Omental fat pad (tissue), 4 donors: Measurements from ENCODE around the gene BAZ1B. TPM values are rescaled to one million over a fixed set of nuclear protein-coding genes. Genes with fewer than 3 reads are reported as not detected.
"Not testable (repeated sequence)": the region's sequence is repeated elsewhere in the genome, so short reads cannot be mapped to it uniquely, and the experiment has no call there.

Experiments
- ATAC-seq: fragments of 150-250 bp; one replicate; pipeline ENCODE4 v1.9.1; 2016; ENCODE audit warnings: mild to moderate bottlenecking, moderate library complexity; ENCODE audit not compliant: low FRiP score
- DNase-seq: peaks from one replicate; pipeline ENCODE4 v3.0.0-alpha.2; 2019; ENCODE audit warnings: low spot score
- CTCF ChIP-seq, 3 donors: fragments of 450-650 bp; IDR thresholded peaks; one replicate each; pipeline ENCODE4 v1.5.1; 2016 to 2017; ENCODE audit warnings: antibody characterized with exemption in 3 of 3, mild to moderate bottlenecking in 3 of 3, moderate library complexity in 2 of 3
- total RNA-seq, 4 donors: library from RNA; depleted of rRNA; stranded (reverse); fragments of >200 nt; gene quantifications; one replicate each; pipeline ENCODE4 v1.1.0, GENCODE V29; 2016

BAZ1B gene
- total RNA-seq, 4 donors from 2014 or later = 42.9 to 61.4 (median 54.9) TPM

GRCh38 chr7:73483171-73483570 is 38.9 kb downstream of the BAZ1B start:
- ATAC-seq = no peak

GRCh38 chr7:73482746-73483145 is 39.3 kb downstream of the BAZ1B start:
- no peak for TF ChIP-seq CTCF (IDR thresholded peaks at IDR 0.05)
- ATAC-seq (no peak), DNase-seq (no peak)

More at GRCh38 chr7:73483171-73483570, 38.9 kb downstream of the BAZ1B start:
- DNase-seq = no peak
- no peak for TF ChIP-seq CTCF (IDR thresholded peaks at IDR 0.05)

- not testable (repeated sequence) for ATAC-seq
Measured at GRCh38 chr7:73481521-73481920, 40.6 kb downstream of the BAZ1B start.

GRCh38 chr7:73478549-73478948 is 43.5 kb downstream of the BAZ1B start:
- DNase-seq (no peak), ATAC-seq (no peak)
- no peak for TF ChIP-seq CTCF (IDR thresholded peaks at IDR 0.05)

More at GRCh38 chr7:73481521-73481920, 40.6 kb downstream of the BAZ1B start:
- not testable (repeated sequence) for DNase-seq

- no peak for ATAC-seq
- TF ChIP-seq CTCF (IDR thresholded peaks at IDR 0.05) = no peak
- DNase-seq = no peak
Measured at GRCh38 chr7:73477376-73477775, 44.7 kb downstream of the BAZ1B start.

- no peak for ATAC-seq
- no peak for DNase-seq
- no peak for TF ChIP-seq CTCF (IDR thresholded peaks at IDR 0.05)
Measured at GRCh38 chr7:73470208-73470607, 51.9 kb downstream of the BAZ1B start.

- ATAC-seq, DNase-seq: not testable (repeated sequence)
Measured at GRCh38 chr7:73467046-73467445, 55.0 kb downstream of the BAZ1B start.

GRCh38 chr7:73466112-73466511 is 56.0 kb downstream of the BAZ1B start:
- no peak for TF ChIP-seq CTCF (IDR thresholded peaks at IDR 0.05)
- DNase-seq (no peak), ATAC-seq (no peak)
